ENCODE results near the gene CHST13.

The CHST13 gene

GRCh38 chr3:126488886-126489569, 34.9 kb upstream of the CHST13 start:
- DNase-seq: no peak

DNA sequence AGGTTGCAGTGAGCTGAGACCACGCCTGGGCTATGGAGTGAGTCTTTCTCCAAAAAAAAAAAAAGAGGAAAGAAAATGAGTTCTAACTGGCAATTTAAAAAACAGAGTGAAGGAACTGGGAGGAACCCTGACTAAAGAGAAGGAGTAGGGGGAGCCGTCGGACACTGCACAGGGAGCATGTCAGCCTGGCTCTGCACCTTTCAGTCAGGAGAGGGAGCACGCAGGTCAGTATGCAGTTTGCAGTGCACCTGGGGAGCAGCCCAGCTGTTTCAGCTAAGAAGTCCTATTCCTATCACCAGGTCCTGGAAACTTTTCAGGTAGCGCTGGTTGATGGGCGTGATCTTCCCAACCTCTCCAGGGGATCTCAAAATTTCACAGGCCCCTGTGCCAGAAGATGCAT, 33.3 kb upstream of the CHST13 start:
- DNase-seq: no peak

- DNase-seq: no peak
Observed at GRCh38 chr3:126491221-126492013, 32.5 kb upstream of the CHST13 start.

DNA sequence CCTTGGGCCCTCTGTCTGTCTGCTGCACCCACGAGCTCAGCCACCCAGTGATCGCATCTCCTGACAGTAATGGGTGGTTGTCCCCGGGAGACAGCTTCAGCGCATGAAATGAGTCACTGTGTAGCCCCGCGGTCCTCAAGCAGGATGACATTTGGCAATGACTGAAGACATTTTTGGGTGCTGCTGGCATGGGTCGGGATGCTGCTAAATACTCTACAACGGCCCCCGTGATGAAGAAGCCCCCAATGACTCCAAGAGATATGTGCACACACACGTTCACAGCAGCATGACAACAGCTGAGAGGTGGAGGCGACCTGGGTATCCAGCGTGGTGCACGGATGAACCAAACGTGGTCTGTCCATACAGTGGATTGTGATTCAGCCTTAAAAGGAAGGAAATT, 30.9 kb upstream of the CHST13 start:
- DNase-seq: no peak

GRCh38 chr3:126493739-126494138, 30.2 kb upstream of the CHST13 start:
- DNase-seq: no peak

DNA sequence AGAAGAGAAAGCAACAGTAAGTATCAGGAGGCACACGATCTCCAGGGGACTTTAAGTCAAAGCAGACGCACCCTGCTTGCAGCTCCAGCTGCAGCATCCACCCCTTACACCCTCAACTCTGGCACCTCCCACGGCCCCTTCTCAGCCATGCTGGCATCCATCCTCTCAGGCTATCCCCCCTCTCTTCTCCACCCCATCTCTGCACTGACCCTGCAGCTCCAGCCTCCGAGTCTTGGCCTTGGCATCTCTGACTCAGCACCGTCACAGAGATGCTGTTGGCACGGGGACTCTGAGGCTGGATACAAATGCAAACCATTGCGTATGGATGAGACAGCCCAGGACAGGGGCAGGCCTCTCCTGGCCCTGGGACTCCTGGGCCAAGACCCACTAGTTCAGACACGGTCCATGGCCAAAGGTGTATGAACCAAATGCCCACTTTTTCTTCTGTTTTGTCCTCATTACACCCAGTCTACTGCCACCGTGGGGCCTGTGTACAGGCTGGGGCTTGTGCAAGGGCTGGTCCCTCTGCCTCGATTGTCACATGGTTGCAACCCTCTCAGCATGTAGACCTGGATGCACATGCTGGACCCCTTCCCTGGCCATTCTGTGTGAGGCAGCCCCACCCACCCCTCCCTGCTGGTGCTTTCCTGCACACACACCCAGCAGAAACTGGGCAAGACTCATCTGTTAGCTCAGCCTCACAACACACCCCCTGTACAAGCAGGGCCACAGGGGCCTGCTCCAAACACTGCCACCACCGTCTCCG, 29.6 kb upstream of the CHST13 start:
- DNase-seq: no peak

DNA sequence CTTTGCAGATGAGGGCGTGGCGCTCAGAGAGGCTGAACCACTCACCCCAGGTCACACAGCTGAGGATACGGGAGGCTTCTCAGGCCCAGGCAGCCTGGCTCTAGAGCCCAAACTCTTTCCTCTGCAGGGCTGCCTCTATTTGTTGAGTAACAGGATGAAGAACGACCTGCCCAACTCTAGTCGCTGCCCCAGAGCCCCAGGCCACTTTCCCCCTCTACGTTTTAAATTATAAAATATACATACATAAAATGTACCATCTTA, 29.1 kb upstream of the CHST13 start:
- DNase-seq: no peak

GRCh38 chr3:126495786-126496185, 28.2 kb upstream of the CHST13 start:
- no peak for DNase-seq

- no peak for DNase-seq
Observed at GRCh38 chr3:126496894-126497850, 26.8 kb upstream of the CHST13 start.

GRCh38 chr3:126497956-126498355, 26.0 kb upstream of the CHST13 start:
- no peak for DNase-seq

GRCh38 chr3:126498461-126498860, 25.5 kb upstream of the CHST13 start:
- DNase-seq: no peak

- no peak for DNase-seq
Observed at GRCh38 chr3:126498929-126499328, 25.0 kb upstream of the CHST13 start.

GRCh38 chr3:126499401-126499800, 24.6 kb upstream of the CHST13 start:
- DNase-seq: no peak

DNA sequence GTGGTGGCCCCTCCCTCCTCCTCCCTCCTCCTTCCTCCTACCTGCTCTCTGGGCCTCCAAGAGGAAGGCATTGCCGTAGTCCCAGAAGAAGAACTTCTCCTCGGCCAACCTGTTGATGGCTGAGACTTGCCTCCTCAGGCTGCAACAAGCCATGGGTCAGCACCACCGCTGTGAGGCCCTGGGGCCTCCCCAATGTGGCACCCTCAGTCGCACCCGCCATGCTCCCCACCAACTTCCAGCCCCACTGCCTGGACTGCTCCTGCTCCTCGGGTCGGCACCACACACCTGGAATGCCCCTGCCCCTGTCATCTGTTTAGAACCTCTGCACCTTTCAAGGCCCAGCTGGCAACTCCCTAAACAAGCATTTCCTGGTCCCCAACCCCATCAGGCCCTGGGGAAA, 23.9 kb upstream of the CHST13 start:
- DNase-seq: no peak

DNA sequence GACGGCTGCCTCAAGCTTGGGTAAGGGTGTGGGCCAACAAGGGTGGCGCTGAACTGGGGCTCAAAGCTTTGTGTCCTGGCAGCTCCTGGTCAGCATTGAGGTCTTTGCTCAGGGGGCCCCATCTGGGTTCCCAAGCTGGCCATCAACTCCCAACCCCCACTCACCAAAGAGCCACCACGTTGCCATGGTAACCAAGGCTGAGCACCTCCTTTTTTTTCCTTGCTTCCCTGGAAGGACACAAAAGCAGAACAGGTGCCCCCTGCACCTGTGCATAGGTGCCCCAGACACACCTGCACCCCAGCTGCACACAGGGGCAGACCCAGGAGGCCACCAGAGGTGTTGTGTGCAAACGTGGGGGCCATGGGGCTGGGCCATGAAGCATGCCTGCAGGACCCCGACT, 22.9 kb upstream of the CHST13 start:
- no peak for DNase-seq

DNA sequence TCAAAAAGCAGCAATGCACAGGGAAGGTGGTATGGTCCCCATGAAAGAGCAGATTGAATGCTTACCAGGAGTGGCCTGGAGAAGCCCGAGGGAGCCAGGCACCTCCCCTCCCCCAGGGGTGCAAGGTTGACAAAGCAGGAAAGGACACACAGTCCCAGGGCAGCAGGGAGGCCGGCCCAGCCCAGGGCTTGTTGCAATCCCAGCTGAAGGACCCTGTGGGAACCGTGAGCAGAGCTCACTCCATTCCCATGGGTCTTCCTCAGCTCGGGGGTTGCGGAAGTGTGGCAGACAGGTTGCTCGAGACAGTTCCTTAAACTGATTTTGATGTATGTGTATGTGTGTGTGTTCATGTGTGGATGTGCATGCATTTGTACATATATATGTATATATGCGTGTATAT, 22.2 kb upstream of the CHST13 start:
- DNase-seq: no peak

GRCh38 chr3:126502656-126503055, 21.3 kb upstream of the CHST13 start:
- DNase-seq: no peak

- no peak for DNase-seq
Observed at GRCh38 chr3:126503701-126504100, 20.3 kb upstream of the CHST13 start.

GRCh38 chr3:126507886-126508285, 16.1 kb upstream of the CHST13 start:
- no peak for DNase-seq

GRCh38 chr3:126508564-126508964, 15.4 kb upstream of the CHST13 start:
- DNase-seq: peak; percentile 75

- no peak for DNase-seq
Observed at GRCh38 chr3:126509597-126510307, 14.2 kb upstream of the CHST13 start.

GRCh38 chr3:126510308-126510910, 13.5 kb upstream of the CHST13 start:
- DNase-seq: no peak

Measured in 8988T (cell line).